Left ventricle myocardium inferior (tissue), 1 donor: ENCODE data around the gene TBL3. TPM values are rescaled to one million over a fixed set of nuclear protein-coding genes. Genes with fewer than 3 reads are reported as not detected.

Experiments used
- DNase-seq: peaks from one replicate; pipeline ENCODE4 v3.0.0-alpha.2; 2020
- H3K27ac ChIP-seq: fragments of 200-600 bp; replicated peaks from 2 replicates; pipeline ENCODE4 v1.8.0; 2021
- H3K27me3 ChIP-seq: fragments of 200-600 bp; 2 replicates; pipeline ENCODE4 v1.8.0; 2021; ENCODE audit warnings: low read depth
- H3K36me3 ChIP-seq: fragments of 200-600 bp; 2 replicates; pipeline ENCODE4 v1.8.0; 2021
- H3K4me1 ChIP-seq: fragments of 200-600 bp; 2 replicates; pipeline ENCODE4 v1.8.0; 2021
- H3K4me3 ChIP-seq: fragments of 200-600 bp; 2 replicates; pipeline ENCODE4 v1.8.0; 2021; ENCODE audit warnings: mild to moderate bottlenecking, moderate library complexity
- H3K9me3 ChIP-seq: fragments of 200-600 bp; replicated peaks from 2 replicates; pipeline ENCODE4 v1.8.0; 2021
- intact Hi-C: fragments of 100-400 bp; cut with micrococcal nuclease; formaldehyde crosslinking; loops from one replicate; pipeline ENCODE4 v1.11.0; 2022
- total RNA-seq: library from RNA; stranded (reverse); fragmentation: NEBNext Ultra II Directional; extraction: Animal tissue kit (Norgen Biotek cat#: 25700); gene quantifications from one replicate; pipeline ENCODE4 v1.2.1, GENCODE V29; 2021
- TF ChIP-seq, protein P1 (sequence below): fragments of 200-600 bp; IDR thresholded peaks from 2 replicates; pipeline ENCODE4 v1.8.0; 2021; ENCODE audit warnings: antibody characterized with exemption, mild to moderate bottlenecking, borderline replicate concordance
- donor health status: DM: no; HTN: yes; CAD: no; lungs with severe emphysema.

Gene TBL3
- total RNA-seq, 1 donor from 2014 or later = 22.6 TPM

DNA sequence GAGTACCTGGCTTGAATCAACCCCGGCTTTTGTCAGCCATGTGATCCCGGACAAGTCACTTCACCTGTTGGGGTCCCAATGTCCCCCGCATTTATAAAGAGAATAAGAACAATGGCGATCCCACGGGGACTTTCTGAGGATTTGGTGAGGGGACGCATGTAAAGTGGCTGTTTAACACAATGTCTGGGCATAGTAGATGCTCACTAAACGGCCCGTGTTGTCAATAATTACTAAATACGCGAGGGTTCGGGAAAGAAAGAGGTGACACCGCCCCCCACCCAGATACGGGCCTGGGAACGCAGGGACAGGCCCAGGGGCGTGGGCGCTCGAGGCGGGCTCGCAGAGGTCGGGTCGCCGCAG, 19.7 kb downstream of the TBL3 start:
- H3K4me1 ChIP-seq = peaks cover 31% of the 10 kb centered on the region
- peaks cover 8% of the 10 kb centered on the region for H3K36me3 ChIP-seq
- TF ChIP-seq, protein P1, sequence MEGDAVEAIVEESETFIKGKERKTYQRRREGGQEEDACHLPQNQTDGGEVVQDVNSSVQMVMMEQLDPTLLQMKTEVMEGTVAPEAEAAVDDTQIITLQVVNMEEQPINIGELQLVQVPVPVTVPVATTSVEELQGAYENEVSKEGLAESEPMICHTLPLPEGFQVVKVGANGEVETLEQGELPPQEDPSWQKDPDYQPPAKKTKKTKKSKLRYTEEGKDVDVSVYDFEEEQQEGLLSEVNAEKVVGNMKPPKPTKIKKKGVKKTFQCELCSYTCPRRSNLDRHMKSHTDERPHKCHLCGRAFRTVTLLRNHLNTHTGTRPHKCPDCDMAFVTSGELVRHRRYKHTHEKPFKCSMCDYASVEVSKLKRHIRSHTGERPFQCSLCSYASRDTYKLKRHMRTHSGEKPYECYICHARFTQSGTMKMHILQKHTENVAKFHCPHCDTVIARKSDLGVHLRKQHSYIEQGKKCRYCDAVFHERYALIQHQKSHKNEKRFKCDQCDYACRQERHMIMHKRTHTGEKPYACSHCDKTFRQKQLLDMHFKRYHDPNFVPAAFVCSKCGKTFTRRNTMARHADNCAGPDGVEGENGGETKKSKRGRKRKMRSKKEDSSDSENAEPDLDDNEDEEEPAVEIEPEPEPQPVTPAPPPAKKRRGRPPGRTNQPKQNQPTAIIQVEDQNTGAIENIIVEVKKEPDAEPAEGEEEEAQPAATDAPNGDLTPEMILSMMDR = no peak
- peaks cover 47% of the 10 kb centered on the region for H3K27me3 ChIP-seq
- peak overlapping the region; percentile 66 for H3K4me3 ChIP-seq
- no peak for DNase-seq
- H3K27ac ChIP-seq = peak overlapping the region; percentile 40
- H3K9me3 ChIP-seq = peaks cover 4% of the 10 kb centered on the region
- intact Hi-C loops = no loop called here

DNA sequence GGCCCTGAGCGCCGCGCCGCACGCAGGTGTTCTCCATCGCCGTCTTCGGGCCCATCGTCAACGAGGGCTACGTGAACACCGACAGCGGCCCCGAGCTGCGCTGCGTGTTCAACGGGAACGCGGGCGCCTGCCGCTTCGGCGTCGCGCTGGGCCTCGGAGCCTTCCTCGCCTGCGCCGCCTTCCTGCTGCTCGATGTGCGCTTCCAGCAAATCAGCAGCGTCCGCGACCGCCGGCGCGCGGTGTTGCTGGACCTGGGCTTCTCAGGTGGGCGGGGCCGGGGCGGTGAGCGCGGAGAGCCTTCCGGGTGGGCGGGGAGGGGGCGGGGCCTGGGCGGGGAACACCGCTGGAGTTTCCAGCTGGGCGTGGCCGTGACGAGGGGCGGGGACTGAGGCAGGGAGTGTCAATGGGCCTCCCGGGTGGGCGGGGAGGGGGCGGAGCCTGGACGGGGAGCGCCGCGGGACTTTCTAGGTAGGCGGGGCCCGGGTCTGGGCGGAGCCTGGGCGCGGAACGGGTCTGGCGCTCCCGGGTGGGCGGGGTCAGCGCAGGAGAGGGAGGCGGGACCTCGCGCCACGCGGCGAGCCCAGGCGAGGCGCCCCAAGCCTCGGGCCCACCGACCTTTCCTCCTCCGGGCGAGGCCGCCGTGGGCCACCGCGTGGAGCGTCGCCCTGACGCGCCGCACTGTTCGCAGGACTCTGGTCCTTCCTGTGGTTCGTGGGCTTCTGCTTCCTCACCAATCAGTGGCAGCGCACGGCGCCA, 20.3 kb downstream of the TBL3 start:
- Histone ChIP-seq H3K4me1 (peaks cover 31% of the 10 kb centered on the region), H3K27me3 (peaks cover 44% of the 10 kb centered on the region), H3K4me3 (peak overlapping the region; percentile 66), H3K27ac (peak overlapping the region; percentile 40), H3K9me3 (peaks cover 4% of the 10 kb centered on the region), H3K36me3 (peaks cover 8% of the 10 kb centered on the region)
- TF ChIP-seq, protein P1 = no peak
- DNase-seq = peak; percentile 95
- intact Hi-C loops = no loop called here

DNA sequence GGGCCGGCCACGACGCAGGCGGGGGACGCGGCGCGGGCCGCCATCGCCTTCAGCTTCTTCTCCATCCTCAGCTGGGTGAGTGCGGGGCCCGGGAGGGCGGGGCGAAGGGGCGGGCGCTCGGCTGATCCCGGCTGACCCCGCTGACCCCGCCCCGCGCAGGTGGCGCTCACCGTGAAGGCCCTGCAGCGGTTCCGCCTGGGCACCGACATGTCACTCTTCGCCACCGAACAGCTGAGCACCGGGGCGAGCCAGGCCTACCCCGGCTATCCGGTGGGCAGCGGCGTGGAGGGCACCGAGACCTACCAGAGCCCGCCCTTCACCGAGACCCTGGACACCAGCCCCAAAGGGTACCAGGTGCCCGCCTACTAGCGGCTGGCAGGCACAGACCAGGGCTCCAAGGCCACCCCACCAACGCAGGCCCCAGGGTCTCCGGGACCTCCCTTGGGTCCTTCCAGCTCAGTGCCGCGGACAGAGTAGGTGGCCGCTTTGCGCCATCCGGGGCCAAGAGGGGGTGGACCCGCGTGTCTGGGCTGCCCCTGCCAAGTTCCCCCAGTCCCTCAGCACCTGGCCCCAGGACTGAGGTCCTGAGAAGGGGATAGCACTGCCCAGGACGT, 21.0 kb downstream of the TBL3 start:
- peaks cover 4% of the 10 kb centered on the region for H3K9me3 ChIP-seq
- H3K4me1 ChIP-seq = peaks cover 31% of the 10 kb centered on the region
- H3K36me3 ChIP-seq = peaks cover 10% of the 10 kb centered on the region
- no peak overlapping the region for H3K27ac ChIP-seq
- TF ChIP-seq, protein P1 = no peak
- intact Hi-C loops = no loop called here
- H3K4me3 ChIP-seq = peak overlapping the region; percentile 66
- DNase-seq = no peak
- peaks cover 40% of the 10 kb centered on the region for H3K27me3 ChIP-seq

DNA sequence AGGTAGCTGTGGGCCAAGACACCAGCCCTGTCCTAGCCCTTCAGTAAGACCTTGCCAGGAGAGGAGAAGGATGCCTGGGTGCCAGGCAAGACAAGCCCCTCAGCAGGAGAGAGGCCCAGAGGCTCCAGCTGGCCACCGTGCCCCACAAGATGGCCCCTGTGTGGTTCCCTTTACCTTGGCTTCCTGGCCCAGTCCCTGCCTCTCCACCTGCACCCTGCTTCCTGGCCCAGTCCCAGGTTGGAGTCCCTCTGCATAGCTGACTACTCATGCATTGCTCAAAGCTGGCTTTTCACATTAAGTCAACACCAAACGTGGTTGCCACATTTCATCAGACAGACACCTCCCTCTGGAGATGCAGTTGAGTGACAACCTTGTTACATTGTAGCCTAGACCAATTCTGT, 21.9 kb downstream of the TBL3 start:
- Histone ChIP-seq H3K27me3 (peaks cover 31% of the 10 kb centered on the region), H3K36me3 (peaks cover 19% of the 10 kb centered on the region), H3K4me3 (no peak overlapping the region), H3K27ac (no peak overlapping the region), H3K9me3 (peaks cover 4% of the 10 kb centered on the region), H3K4me1 (peaks cover 31% of the 10 kb centered on the region)
- TF ChIP-seq, protein P1 = no peak
- DNase-seq = no peak
- intact Hi-C loops = no loop called here

DNA sequence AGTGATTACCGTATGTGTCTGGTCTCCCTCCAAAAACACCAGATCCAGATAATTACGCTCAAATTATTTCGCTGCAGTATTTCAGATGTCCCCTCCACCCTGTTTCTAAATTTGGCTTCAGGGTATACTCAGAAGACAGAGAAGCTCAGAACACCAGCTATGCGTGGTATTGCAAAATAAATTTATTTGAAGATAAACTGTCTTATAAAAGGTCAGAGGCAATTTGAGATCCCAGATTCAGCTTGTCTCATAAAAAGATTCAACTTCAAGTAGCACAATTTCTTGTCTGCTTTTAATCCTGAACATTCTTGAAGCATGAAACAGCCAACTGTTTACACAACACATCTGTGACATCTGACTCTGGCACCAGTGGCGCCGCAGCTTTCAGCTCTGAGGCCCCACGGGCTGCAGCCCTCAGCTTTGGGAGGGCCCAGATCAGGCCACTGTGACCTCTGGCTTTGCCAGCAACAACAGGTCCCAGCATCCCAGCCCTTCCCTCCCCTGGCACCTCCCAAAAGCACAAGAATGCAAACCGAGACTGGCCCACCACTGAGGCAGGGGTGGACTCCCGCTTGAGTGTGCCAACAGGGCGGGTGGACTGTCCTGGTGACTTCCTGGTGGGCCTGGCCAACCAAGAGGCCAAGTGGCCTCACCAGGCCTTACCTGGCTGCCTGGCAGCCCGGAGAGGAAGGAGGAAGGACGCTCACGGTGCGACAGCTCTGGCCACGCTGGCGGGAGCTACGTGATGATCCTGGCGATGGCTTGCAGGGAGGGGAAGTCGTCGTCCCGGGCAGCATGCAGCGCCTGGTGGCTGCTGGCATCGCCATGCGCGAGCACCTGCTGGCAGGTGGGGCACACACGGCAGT, 25.9 kb downstream of the TBL3 start:
- H3K4me3 ChIP-seq = no peak overlapping the region
- intact Hi-C loops = no loop called here
- H3K36me3 ChIP-seq = peaks cover 57% of the 10 kb centered on the region
- no peaks in the 10 kb centered on the region for H3K27me3 ChIP-seq
- DNase-seq = no peak
- no peaks in the 10 kb centered on the region for H3K9me3 ChIP-seq
- no peak overlapping the region for H3K27ac ChIP-seq
- no peaks in the 10 kb centered on the region for H3K4me1 ChIP-seq
- TF ChIP-seq, protein P1 = no peak
